Stimulated activated naive CD4-positive, alpha-beta T cell treated with Interleukin-2 at 50 U/mL for 16 hours (primary cell): ENCODE data around the gene PALMD.

Experiments used
- DNase-seq: peaks from one replicate; lab custom pipeline; 2025; lab: John Stamatoyannopoulos, UW

Gene PALMD

DNA sequence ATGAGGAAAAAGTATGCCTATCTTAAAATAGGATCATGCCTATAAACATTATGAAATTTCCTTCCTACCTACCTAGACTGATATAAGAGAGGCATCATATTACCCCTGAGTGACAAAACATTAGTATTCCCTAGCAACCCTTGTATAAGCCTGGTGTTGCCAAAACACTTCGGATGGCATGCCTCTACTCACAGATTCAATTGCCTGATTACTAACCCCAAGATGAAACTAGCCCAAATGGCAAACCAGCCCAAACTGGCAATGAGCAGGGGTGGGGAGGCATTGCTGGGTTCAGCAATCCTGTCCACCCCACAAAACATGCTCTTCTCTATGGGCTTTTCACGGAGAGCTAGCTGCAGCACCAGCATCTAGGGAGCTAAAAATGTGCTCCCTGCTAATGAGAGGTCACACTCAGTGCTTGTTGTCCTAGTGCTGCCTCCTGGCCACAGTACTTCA is 13.9 kb downstream of the PALMD start:
- DNase-seq: no peak

DNA sequence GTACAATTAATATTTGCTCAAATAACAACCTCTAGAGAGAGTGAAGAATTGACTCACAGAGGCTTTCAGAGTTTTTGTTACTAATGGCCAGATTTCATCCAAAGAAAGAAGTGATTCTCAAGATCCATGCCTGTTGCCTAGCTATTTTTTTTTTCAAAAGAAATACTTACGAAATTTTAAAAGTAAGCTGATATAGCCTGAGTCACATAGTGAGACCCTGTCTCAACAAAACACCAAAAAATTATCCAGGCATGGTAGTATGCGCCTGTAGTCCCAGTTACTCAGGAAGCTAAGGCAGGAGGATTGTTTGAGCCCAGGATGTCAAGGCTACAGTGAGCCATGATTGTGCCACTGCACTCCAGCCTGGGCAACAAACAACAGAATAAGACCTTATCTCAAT is 14.6 kb downstream of the PALMD start:
- DNase-seq: no peak

DNA sequence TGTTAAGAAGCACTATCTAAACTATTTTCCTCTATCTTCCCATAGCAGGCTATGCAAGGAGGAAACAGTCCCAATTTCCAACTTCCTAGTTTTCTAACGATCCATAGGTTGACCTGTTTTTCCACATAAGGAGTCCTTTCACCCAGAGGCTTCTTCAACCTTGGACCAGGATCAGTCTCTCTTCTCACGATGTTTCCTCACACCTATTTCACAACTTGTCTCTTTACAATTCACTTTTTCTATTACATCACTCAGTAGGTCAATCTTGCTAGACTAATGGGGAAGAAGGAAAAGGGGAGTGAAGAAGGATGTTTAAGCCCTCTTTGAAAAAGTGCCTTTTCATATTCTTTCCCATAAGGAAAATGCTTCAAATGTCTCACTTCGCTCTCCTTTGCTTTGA is 15.9 kb downstream of the PALMD start:
- DNase-seq: no peak

DNA sequence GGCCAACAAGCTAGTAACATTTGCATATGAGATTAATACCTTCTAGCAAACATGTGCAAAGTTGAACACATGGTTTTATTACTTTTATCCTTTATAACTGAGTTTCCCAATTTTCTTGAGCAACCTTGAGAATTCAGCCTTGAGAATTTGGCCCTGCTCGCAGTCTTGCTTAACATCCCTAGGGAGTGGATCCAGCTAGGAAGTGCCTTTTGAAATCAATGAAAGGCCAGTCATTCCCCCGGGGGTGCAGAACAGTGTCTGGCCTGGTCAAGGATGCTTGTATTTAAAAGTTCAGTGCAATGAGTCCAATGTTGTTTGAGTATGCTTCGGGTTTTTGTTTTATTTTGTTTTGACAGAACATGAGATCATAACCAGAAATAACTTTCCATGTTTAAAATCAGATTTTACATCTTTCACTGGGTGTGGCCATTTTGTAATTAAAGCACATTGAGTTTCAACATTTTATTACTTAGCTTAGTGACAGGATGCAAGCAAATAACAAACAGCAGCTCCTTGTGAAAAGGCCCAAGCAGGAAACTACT is 16.7 kb downstream of the PALMD start:
- no peak for DNase-seq

DNA sequence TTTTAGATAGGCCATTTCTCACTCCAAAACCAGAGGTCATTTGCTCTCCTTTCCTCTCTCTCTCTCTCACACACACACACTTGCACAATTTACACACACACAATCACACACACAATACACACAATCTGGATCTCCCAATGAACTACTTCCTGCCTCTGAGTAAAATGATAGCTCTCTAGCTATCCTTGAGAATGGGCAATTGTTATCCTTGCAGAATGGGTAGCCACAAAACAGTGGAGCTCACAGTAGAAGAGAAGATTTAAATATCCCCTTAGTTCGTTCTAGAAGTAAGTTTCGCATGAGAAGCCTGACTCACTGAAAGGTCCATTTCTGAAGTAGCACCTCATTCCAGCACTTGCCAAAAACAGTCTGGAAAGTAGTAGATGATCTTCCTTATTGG is 17.6 kb downstream of the PALMD start:
- no peak for DNase-seq

DNA sequence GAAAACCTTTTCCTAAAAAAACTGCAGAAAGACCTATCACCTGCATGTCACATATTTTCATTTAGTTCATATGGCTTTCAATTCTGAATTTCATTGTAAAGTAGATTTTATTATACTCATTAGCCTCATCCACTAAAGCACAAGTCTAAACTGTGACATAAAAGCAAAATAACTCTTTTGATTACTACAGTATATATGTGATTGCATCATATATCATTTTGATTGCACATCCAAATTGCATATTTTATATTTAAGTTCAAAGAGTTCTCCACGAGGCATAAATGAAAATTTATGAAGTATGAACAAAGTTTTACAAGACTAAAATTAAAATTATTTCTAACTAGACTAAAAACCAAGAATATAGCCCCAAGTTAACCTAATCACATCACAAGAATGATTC is 19.3 kb downstream of the PALMD start:
- no peak for DNase-seq

DNA sequence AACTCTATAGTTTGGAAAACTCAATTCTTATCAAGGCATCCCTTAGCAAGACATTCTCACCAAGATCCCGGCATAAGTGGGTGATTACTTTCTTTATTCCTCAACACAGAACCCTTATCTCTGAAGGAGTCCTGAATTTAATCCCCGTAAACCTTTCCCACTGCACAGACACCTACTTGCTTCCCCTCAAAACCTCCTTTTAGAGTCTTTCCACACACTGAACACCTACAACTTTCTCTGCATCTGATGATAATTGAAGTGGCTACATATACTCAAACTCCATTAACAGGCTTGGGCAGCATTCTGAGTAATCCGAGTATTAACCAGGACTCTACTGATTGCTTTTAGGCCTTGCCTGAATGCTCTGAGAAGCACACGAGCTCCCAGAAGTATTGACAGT is 23.5 kb downstream of the PALMD start:
- DNase-seq: no peak

DNA sequence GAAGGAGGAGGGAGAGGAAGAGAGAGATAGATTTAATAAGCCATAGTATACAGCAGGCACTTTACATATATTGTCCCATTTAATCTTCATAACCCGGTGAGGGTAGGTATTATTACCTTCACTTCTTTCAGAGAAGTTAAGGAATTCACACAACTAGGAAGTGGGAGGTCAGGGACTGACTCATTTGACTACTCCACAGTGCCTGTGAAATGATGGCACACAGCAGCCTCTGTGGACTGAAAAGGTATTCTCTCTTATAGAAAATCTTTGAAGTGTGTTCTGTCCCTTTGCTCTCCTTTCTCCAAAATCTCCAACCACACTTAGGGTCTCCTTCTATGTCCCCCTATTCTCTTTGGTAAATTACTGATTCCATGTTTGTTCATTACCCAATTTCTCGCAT is 23.9 kb downstream of the PALMD start:
- DNase-seq: no peak

DNA sequence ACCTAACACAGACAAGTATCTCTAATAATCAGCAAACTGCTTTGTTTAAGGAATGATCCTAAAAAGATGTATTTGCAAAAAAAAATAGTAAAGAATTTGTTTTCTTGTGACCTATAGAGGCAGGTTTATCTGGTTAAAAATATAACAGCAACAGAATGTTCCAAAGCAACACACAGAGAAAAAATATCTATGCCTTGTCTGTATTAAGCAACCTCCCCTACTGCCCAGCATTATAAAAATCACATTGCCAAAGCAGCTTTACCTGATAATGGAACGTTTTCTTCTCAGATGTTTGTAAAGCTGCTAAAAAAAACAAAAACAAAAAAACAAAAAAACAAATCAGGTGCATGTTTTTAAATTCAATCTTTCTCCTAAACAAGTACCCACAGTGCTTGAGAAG is 24.7 kb downstream of the PALMD start:
- no peak for DNase-seq

DNA sequence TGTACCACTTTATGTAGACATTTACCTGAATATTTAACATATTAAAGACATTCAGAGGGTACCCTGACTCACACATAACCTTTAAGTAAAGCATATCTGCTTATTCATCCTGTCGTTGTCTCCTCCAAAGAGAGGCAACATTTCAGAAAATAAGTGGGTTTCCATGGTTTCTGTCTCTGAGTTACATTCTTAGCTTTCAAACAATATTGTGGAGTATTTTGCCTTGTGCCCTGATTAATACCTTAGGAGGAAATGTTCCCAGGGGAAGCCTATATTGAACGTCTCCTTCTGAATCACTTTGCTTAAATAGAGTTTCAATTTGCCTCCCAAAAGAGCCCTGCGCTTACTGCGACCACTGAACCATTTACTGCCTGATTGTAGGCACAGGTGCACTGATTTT is 26.1 kb downstream of the PALMD start:
- DNase-seq: no peak

DNA sequence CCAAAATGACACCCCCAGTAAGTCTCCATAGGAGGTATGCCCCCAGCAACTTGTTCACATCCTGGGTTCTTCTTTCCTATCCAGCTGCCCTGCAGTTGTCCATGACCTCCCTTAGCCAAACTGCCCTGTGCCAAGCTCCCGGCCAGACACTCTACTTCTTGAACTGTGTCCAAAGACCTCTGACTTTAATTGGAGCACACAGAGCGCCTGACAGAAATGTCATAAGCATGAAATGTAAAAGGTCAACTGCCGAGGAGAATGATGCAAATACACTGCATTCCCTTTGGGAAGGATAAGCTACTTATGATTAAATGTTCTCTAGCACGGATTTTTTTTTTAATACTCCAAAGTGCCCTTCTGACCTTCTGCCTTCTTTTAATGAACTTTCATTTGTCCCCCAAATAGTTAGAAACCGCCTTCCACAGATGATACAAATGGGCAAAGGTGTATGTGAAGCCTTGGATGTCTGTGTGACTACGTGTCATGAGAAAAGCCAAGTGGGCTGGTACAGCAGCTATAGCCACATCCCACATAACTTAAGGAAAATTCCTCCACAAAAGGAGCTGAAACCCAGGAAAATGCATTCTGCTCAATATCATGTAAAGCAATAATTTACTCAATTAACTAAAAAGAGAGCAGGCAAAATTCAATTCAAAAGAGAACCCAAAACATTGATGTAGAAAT is 26.8 kb downstream of the PALMD start:
- no peak for DNase-seq

DNA sequence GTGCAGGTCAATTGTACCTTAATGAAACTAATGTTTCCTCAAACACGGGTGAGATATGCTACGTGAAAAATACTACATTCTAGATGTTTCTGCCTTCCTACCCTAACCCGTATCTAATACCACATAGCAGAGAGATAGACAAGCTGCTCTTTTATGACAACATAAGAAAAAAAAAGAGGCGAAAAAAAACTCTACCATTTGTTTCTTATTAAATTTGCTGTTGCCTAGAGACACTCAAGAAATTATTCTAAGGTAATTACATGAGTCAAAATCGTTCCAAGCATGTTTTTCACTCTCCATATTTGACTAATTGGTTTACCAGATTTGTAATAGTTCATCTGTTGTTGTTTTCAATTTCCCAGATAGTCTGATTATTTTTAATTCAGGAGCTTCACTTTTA is 27.4 kb downstream of the PALMD start:
- no peak for DNase-seq

DNA sequence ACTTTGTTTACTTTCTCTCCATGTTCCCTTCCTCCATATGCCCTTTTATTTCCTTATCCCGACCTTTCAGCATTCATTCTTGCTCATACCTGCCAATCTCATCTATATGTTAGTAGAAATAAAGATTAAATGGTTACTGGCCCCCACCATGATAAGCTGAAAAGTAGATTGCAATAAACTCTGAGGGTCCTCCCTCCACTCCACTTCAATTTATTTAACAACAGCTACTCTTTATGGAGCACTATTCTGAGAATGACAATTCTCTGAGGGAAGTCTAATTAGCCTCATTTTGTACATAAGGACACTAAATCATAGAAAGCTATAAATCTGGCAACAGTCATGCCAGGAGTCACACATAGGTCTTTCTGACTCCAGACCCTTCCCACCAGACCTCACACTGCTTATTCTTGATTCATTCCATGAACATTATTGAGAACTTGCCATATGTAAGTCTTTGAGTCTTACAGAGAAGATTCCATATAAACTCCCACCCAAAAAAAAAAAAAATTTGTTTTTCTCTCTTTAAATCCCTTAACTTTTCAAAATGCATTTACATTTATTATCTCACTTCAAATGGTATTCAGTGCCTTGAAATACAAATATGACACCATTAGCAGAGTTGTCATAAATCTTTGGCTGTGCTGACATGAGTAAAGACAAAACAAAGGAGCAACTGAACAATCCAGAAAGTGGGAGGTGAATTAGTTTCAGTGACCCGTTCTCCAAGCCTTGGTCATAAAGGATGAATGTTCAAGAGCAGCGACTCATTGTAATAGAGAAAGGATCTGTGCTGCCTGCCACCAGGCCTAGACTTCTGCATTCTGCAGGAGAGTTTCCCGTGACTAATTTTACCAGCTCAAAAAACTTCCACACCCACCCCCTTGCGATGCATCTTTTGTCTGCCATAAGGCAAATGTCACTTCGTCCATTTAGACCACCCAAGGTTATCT is 28.5 kb downstream of the PALMD start:
- no peak for DNase-seq

DNA sequence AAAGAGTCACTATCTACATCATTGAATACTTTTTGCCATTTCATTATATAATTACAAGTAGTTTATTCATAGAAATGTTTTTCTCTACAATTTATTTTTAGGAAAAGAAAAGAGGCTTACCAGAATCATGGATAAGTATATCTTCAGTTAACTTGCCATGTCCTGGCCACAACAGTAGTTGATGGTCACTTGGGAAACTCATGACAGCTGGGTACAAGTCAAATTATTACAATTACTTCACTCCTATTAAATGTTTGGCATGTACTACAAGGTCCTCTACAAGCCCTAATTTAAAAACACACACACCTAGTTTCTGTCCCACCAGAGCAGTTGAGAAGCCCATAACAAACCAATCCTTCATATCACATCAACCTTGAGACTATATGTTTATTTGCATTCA is 29.4 kb downstream of the PALMD start:
- DNase-seq: no peak

DNA sequence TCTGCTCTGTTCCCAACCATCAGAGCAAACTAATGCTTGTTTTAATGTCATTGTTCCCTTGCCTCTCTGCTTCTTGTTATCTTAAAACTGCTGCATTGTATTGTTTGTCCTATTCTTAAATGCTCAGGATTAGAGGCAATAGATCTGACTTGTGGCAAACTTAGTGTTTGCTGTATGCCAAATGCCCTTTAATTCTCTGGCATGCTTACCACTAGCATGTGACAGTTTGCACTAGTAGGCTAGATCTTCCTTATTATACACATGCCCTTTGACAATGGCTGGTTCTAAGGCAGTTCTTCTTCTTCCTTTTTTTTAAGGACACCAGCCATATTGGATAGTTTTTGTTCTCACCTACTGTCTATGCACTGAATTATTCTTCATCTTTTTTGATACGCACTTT is 30.1 kb downstream of the PALMD start:
- no peak for DNase-seq

DNA sequence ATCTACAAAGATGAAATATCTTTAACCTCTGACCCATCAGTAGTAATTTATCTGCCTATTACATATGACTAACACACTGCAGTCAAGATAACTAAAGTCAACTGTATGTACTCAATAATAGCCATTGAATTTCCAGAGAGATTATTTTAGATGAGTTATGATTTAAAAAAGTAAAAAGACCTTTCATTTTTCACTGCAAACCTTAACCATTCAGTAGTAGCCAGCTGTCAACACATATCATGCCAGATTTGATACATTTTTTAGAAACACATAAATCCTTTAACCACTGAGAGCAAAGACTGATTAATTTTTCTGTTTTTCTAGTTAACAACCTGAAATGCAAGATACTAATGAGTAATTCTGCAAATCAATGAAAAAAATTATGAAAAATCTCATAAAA is 31.0 kb downstream of the PALMD start:
- DNase-seq: no peak

DNA sequence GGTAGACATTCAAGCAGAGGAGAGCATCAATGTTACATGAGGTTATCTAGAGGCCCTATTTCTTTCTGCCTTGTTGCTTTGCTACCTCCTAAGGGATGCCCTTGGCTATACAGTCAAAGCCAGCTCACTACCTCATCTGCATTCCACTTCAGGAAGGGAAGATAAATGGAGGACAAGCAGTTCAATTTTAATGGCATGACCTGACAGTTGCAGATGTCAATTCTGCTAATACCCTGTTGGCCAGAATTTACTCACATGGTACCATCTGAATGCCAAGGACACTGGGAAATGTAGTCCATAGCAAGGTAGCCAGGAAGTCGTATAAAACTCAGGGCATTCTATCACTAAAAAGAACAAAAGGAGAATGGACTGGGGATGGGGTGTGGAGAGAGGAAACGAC is 31.5 kb downstream of the PALMD start:
- no peak for DNase-seq

DNA sequence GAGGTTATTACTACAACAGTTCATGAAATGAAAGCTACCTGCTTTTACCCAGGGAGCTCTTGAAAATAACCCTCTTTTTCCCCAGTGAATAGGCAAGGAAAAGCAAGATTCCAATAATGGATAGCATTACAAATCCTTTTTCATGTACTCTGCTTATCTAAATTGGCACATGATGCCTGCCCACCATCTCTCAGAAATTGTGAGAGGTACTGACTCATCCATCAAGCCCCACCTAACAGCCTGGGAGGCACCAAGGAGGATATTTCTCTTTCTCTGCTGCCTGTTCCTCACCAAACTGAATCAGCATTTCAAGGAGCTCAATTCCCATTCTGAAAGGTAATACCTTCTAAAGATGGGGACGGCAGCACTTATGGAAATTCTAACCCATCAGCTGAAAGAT is 34.4 kb downstream of the PALMD start:
- no peak for DNase-seq

DNA sequence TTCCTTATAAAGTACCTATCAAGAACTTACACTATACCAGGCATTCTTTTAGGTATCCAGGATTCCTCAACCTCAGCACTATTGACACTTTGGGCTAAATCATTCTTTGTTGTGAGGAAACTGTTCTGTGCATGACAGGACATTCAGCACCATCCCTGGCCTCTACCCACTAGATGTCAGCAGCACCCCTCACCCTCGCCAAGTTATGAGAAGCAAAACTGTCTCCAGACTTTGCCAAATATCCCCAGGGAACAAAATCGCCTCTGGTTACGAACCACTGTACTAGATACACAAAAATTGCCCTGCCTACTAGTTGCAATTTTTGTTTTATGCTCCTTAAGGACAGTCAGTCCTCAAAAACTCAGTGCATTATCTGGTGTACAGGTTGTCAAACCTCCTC is 35.7 kb downstream of the PALMD start:
- DNase-seq: no peak

DNA sequence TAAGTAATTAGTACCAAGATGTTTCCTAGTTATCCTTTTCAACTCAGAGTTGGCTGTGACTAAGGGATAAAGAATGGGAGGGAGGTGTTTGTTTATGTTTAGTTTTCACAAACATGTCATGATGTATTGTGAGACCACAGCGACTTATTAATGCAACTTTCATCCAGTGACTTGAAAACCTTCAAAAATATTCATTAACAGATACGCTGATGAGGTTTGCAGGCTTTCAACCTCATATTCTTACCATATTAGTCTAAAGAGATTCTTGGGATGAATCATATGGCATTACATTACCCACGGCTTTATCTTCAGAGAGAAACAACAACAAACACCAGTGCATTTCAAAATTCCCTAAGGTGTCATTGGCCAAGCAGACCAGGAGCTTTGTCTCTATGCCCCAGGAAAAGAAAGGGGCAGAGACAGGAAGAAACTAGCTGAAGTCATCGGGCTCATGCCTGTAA is 36.4 kb downstream of the PALMD start:
- no peak for DNase-seq

DNA sequence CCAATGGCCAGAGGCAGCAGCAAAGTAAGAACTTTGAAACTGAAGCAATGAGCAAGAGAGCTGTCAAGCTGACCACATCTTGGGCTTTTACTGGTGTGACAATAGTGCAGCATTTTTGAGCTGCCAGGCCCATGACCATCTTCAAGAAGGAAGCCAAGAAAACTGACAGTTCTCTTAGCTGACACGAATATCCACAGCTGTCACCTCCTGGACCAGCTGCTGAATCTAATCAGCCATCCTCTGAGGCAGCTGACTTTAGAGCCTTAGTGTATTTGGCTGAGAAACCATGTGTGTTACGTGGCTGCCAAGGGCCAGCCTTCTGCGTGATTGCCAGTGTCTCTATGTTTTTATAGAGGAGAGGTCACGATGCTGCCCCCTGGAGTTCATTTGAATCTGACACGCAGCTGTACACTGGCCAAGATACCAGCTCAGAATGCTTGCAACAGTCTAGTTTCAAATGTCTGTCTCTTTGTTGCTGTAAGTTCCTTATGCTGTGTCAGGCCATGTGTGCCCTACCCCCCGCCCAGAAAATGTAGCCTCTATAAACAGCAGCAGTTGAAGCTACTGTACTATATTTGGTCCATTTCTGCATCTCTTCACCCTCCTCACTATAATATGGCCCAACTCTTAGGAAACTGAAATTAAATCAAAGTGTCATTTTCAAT is 39.7 kb downstream of the PALMD start:
- DNase-seq: peak; percentile 9

DNA sequence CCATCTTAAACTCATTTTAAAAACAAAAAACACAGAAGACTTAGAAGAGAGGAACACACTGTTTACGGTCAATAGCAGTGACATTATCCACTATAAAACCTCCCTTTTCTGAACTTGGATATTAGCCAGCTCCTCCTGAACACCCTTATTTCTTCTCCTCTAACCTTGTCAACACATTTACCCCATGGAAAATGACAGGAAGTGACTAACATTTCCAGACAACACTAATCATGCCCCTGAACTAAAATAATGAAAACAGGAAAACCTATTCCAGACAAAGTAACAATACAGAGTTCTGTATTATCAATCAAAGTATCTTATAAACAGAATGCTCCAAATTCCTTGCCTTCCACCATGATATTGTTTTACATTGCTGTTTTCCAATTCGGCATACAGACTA is 45.3 kb downstream of the PALMD start:
- no peak for DNase-seq

DNA sequence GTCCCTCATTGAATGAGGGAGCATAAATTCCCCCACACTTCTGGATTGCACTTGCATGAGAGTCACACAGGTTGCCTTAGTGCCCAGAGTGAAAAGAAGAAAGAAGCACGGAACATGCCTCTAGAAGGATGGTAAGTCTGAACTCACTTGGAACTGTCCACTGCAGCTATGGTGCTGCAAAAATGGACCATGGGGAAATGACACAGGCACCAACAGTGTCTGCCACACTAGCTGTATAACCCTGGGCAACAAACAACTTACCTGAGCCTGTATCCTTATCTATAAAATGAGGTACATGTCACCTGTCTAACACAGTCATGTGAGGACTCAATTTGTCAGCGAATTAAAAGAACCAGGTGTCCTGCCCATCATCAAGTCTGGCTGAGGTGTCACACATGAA is 50.7 kb downstream of the PALMD start:
- no peak for DNase-seq
